GM10266 (cell line): ENCODE results near the gene G2E3.

ENCODE experiments used
- DNase-seq: peaks from one replicate; pipeline ENCODE4 v3.0.0; 2012; ENCODE audit errors: extremely low spot score
- CTCF ChIP-seq: IDR thresholded peaks from 2 replicates; pipeline ENCODE4 v1.5.1; 2012; ENCODE audit warnings: mild to moderate bottlenecking, low read depth; ENCODE audit not compliant: control insufficient read depth, insufficient read depth; ENCODE audit errors: missing control alignments

Gene G2E3

GRCh38 chr14:30656190-30656632 is 97.3 kb downstream of the G2E3 start:
- peak; percentile 8 for DNase-seq
- TF ChIP-seq CTCF: peak; percentile 70

- TF ChIP-seq CTCF: no peak
- no peak for DNase-seq
Observed at GRCh38 chr14:30657050-30657449, 98.1 kb downstream of the G2E3 start.

- TF ChIP-seq CTCF: no peak
- DNase-seq: no peak
Observed at GRCh38 chr14:30657606-30658163, 98.7 kb downstream of the G2E3 start.

GRCh38 chr14:30658645-30659044 is 99.7 kb downstream of the G2E3 start:
- TF ChIP-seq CTCF: no peak
- no peak for DNase-seq

DNA sequence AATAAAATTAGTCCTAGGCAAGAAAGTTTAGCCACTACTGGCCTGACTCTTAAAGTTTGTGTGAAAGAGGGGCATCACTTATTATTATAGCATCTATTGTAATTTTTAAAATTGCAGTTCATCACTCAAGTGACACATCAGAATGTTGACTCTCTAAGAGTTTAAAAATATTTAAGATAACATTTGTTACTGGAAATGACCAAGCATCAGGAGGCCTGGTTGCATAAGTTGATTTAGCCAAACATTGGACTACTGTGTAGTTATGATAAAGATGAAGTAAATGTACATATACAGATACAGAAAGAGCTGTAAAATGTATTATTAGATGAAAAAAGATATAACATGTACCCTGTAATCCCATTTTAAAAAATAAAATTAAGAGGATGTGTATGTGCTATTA is 110.6 kb downstream of the G2E3 start:
- DNase-seq: no peak
- TF ChIP-seq CTCF: no peak
